CD1c-positive myeloid dendritic cell (primary cell): ENCODE measurements around the gene TEAD1.

Experiments used
- DNase-seq: peaks from one replicate; pipeline ENCODE4 v3.0.0-alpha.2; 2016; ENCODE audit errors: extremely low spot score

TEAD1 gene

DNA sequence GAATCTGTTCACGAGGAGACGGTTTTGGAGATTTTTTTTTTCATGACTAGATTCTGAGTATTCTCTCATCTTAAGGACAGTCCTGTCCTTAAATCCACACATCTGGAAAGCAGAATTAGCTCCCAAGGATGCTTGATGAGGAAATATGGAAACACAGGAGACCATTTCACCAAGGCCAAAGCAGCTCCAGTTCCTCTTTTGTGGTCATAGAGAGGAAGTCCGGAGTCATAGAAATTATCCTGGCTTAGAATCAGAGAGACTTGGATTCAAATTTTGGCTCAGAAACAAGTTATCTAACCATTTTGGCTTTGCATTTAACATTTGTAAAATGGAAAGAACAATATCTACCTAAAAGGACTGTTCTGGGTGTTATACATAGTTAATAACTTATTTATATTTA, 7.3 kb upstream of the TEAD1 start:
- peak; percentile 14 for DNase-seq

DNA sequence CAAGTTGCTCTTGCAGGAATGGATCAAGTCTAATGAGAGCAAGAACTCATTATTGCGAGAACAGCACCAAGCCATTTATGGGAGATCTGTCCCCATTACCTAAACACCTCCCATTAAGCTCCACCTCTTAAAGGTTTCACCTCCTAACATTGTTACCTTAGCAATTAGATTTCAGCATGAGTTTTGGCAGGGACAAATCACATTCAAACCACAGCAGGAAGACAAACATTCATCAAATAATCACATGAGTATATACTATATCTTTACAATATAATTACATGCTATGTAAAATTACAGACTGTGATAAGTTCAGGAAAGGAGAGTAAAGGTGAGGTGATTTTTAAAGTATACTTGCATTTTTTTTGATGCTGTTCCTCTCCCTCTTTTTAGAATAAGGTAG, 6.6 kb upstream of the TEAD1 start:
- DNase-seq = no peak

DNA sequence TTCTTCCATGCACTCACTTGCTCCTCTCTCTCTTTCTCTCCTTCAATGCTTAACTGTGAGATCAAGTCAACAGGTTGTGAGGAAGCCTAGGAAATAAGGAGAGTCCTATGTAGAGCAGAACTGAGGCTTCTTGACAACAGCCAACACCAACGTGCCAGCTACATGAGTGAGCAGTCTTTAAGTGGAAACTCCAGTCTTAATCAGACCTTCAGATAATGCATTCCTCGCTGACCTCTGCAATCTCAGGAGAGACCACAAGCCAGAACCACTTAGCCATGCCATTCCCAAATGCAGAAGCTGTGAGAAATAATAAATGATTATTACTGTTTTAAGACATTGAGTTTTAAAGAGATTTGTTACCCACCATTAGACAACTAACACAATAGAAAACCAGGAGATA, 6.1 kb upstream of the TEAD1 start:
- DNase-seq = no peak

DNA sequence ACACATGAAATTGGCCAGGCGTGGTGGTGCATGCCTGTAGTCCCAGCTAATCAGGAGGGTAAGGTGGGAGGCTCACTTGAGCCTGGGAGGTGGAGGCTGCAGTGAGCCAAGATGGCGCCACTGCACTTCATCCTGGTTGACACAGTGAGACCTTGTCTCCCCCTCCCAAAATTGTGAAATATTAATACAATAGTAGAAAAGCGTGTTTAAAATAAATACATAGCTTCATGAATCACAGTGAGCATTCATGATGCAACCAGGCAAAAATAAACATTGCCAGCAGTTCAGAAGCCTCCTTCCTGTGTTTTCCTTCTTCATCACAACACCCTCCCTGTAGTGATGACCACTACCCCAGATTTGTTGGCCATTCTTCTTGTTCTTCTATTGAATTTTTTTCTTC, 4.3 kb upstream of the TEAD1 start:
- DNase-seq = no peak

DNA sequence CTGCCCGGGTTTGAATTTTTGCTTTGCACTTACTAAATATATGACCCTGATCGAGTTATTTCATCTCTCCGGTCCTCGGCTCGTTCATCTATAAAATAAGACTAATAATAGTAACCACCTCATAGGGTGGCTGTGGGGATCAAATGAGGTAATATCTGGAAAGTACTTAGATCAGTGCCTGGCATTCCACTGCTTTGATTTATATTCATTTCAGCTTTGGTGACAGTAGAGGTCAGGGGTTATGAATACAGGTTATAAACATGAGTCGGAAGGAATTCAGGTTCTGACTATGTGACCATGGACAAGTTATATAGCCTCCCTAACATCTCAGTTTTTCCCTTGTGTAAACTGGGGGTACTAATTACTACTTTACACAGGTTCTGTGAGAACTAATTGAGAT, 2.9 kb upstream of the TEAD1 start:
- DNase-seq = no peak

DNA sequence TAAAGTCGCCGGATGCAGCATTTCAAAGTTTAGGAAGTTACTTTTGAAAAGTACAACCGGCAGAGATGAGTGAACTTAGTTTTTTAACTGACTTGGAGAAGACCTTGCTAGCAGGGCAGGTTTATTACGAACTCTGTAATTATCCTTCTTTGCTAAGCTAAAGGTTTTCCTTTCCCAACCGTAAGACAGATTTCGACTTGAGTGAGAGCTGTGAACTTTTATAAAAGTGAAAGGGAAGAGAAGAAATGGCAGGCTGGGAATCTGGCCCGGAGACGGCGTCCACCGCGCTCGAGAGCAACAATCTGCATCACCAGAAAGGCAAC, 659 bp upstream of the TEAD1 start:
- no peak for DNase-seq

DNA sequence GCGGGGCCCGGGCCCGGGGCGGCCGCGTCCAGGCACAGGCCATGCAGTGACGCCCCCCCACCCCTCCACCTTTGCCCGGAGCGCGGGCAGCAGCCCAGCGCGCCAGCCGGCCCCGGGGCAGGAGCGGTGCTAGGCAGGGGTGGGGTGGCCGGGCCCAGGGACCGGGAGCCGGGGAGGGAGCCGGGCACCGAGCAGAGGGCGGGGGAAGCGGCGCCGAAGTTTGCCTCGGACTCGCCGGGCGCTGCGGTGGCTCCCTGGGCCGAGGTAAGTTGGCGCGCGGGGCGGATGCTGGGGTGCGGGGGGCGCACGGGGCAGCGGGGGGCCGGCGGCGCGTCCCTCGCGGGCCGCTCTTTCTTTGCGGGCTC, 332 bp downstream of the TEAD1 start:
- DNase-seq = no peak

DNA sequence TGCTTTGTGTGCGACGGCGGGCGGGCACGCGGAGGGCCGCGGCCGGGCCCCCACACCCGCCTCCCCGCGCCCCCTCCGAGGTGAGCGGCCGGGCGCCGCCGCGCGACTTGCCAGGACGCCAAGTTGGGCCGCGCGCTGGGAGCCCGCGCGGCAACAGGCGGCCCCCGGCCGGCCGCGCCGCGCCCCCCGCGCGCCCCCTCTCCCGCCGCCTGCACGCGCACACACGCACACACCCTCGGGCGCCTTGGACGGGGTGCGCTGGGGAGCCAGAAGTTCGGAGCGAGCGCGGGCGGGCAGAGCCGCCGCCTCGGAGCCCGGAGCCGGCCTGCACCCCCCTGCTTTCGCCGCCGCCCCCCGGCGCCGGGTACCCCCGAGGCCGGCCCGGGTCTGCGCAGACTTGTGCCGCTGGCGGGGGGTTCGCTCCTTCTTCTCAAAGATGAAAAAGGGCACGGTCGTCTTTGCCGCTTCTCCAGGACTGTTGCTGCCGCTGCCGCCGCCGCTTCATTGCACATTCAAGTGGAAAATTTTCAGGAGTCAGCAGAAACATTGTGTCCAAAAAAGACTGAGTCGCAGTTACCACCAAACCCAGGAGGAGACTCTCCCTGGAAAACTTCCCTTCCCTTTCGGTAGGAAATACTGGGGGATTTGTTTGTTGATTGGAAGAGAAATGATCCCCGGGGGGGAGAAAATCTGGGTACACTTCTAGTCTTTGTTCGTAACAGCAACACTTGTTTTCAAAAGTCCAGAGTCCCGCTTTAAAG, 895 bp downstream of the TEAD1 start:
- no peak for DNase-seq

DNA sequence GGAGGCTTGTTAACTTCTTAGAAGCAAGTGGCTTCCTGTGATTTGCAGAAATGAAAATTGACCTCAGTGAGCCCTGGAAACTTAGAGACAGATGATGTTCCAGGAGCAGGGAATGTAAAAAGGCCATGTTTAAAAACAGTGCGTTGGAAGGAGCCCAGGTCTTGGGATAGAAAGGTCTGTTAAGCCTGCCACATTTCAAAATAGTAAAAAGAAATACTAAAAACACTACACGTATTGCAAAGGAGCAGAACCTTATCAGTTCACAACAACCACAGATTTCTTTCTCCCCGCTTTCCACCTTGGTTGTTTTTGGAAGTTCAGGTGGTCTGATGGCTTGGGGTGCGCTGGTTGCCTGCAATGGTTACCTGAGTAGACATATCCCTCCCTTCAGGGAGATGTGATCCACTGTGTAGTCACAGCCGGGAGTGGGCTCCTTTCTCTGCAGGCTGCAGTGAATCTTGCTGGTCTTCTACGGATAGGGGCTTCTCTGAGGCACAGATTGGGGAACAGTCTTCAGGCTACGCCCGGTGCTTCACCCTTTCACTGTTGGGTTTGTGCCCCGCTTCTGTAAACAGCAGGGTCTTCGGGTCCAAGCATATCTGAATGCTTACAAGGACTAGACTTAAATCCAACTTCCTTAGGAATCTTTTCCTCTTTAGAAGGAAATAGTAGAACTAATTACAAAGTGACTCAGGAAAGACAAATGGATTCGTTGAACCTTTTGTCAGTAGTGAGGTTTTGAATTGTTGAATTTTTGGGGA, 1.9 kb downstream of the TEAD1 start:
- no peak for DNase-seq

DNA sequence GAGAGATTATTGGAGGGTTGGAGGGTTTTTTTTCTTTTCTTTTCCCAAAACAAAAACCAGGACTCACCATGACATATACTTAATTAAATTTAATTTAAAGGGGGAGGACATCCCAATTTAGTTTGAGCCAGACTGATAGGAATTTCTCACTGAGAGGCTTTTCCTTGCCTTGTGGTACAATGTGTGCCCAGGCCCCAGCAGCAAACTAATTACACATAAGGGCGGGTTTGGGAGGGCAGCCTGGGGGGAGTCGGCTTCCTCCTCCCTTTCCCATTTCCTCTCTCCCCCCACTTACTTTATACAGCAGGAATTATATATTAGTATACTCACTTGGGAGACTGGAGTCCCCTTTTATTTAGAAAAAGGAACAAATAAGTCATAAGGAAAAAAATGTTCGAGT, 2.9 kb downstream of the TEAD1 start:
- DNase-seq = no peak

DNA sequence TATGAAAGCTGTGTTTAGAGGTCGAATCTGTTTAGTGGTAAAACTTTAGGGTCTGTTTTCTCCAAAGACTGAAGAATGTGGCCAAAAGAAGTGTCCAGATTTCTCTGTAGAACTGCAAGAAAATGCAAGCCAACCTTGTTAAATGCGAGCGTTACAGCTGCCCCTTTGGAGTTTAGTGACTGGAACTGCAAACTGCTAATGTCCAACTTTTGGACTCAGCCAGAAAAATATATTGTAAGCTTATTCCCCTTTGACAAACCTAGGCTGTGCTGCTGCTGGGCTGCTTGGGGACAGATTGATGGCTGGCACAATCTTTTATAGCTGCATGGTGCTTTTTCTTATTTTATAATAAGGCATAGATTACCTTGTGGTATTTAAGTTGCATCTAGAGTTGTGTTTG, 3.9 kb downstream of the TEAD1 start:
- DNase-seq = no peak

DNA sequence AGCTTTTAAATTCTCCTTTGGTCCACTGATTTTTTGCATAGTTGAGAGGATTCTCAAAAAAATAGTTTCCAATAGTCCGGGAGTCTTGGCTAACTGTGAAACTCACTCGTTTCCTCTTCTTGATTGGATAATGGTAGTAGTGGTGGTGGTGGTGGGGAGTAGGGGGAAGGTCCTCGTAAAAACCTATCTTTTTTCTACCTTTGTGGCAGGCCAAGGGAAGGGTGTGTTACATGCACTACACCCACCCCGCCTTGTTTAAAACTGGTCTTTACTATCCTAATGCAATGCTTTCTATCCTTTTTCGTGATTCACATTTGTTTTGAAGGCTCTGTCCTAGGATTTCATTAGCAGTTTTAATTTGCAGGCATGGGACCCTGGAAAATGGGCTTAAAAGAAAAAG, 4.8 kb downstream of the TEAD1 start:
- no peak for DNase-seq

DNA sequence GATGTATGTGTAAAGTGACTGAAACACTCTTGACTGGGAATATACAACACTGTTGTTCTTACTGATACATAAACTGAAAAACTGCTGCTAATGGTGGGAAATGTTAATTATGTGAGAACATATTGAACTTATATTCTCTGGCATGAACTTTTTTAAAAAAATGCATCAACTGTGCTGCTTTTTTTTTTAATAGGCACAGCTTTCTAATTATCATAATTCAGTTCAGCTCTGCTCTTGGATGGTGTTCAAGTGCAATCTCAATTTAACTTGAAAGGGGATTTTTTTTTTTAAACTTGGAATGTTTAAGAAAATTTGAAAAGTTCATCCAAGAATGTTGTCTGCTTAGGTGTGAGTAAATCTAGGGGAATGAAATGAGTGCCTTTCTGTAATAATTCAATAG, 5.2 kb downstream of the TEAD1 start:
- no peak for DNase-seq

DNA sequence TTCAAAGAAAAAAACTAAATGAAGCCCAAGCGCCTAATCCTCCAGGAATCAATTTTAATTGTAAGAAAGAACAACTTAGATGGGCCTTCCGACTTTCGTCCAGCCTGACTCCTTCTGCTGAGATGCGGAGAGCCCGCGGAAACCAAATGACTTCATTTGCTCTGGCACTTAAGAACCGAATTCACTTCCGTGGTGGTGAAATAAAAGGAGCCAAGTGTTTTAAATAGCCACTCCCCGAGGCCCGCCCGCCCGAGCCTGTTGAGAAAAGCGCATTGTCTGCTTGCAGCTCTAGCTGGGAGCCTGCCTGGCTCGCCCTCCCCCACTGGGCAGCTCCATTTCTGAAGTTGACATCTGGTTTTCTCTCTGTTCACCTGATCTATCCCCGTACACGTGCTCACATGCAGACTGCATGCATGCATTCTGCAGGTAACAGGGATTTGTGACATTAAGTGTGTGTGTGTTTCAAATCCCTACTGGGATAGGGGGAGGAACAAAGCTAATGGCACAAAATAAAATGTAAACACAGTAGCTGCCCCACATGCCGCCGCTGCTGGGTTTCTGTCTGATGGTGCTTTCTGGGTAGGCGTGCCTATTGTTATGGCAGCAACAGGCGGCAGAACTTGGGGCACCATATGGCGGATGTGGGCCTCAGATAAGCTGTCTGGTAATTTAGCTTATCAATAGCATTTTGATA, 6.2 kb downstream of the TEAD1 start:
- DNase-seq = no peak

DNA sequence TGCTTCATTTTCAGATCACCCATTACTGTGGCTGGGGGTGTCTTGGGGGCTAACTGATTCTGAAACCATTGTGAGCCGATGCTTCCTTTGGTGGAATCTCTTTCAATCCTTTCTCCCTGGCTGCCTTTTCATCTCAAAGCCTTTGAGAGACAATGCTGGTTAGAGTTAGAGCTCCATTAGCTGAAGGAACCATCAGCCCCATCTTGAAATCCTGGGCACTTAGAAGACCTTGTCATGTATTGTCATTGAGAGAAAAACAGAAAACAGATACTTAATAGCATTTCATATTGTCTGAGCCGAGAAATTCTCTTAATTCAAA, 6.7 kb downstream of the TEAD1 start:
- DNase-seq = no peak

DNA sequence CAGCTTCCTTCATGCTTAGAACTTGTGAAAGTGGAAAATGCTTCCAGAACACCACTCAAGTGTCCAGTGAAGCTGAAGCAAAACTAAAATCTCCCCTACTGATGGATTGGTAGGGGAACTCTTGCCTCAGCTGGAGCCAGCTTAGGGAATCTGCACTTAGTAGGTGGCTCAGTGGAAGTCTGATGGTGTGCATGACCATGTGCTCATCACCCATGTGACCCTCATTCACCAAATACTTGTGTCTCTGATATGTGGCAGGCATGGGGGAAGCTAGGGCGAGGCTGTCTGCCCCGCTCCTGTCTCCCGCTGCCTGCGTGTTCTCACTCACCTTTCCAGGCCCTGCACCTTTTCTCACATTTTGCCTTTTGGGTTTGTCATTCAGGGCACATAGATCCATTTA, 7.2 kb downstream of the TEAD1 start:
- DNase-seq = no peak

DNA sequence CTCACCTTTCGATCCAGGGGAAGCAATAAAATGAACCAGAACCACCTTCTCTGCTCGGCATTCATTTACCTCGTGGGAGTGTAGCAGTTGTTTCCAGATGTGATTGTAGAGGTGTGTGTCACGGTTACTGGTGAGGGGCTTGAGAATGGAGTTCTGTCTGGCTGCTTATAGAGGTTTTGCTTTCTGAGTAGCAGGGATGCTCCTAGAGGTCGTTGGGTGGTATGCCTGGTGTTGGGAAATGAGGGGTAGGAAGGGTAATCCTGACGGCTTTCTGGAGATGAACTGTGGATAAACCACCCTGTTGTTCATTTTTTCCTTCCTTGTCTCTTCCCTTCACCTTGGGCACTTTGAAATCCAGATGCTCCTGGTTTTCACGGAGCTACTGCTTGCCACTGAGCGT, 8.1 kb downstream of the TEAD1 start:
- DNase-seq = no peak

DNA sequence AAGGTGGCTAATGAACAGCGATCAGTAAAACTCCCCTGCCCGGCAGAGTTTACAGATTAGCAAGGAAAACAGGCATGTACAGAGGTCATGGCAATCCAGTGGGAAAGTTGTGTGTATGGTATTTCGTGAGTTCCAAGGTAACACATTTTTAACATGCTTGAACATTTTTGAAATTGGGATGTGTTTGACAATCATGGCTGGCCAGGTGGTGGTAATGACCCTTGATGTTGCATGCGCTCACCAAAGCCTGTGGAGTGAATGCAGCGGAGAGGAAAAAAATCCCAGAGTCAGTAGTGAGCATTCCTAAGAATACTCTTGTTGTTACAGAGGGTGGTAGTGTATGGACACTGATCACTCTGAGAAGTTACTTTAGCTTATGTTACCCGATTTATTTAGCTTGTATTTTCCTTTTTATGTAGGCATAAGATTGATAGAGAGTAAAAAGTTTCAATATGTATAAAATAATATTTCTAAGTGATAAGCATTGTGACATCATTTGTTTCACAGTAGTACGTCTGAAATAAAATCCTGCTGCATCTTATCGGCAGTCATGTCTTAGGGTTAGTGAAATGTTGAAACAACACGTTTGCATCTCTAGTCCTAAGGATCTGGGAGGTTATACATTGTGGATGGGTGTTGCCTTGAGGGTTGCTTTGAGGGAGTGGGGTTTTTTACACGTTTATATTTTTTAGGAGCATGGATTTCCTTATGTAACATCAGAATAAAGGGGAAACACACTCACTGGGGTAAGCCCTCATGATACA, 8.7 kb downstream of the TEAD1 start:
- no peak for DNase-seq

DNA sequence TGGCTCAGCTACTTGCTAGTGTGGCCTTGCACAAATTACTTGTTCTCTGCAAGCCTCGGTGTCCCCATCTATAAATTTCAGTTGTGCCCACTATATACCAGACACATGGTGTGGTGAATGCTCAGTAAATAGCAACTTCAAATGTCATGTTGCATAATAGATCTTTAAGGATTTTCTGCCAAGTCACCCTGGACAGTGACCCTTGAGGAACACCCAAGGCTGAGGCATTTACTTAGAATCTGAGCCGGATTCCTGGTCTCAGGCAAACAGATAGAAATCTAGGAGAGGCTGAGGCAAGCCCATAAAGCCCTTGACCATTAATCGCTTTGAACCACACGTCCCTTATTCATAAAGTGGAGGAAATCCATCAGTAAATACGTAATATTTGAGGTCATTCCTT, 9.7 kb downstream of the TEAD1 start:
- DNase-seq = no peak

DNA sequence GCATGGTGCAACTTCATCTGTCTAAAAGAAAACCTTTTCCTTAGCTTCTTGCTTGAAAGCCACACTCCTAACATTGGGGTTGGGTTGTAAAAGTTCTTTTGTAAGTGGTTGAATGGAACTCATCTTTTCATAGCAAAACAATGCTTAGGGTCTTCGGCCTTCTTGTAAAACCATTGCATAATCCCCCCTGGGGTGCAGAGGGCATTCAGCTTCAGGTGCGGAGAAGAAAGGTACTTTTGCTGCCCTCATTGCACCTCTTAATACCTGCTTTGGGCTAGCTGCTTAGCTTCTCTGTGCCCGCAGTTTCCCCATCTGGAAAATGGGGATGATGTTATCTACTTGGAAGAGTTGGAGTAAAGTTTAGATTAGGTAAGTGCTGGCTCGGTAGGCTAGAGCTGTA, 10.1 kb downstream of the TEAD1 start:
- no peak for DNase-seq

DNA sequence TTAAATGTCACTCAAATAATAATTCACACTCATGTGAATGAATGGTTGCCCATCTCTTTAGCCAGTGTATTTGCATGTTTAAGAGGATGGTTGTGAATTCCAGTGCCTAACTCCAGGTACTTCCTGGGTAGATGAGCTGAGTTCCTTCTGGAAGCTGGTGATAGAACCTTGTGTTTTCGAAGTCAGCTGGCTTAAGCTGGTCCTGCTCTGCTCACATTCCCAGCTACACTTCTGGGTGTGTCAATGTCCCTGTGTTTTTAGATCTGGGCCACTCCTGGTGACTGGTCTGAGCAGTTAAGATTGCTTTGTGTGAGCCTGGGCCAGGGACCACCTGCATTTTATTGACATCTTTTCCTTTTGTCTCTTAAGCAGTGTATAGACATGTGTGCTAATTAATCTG, 10.6 kb downstream of the TEAD1 start:
- no peak for DNase-seq

DNA sequence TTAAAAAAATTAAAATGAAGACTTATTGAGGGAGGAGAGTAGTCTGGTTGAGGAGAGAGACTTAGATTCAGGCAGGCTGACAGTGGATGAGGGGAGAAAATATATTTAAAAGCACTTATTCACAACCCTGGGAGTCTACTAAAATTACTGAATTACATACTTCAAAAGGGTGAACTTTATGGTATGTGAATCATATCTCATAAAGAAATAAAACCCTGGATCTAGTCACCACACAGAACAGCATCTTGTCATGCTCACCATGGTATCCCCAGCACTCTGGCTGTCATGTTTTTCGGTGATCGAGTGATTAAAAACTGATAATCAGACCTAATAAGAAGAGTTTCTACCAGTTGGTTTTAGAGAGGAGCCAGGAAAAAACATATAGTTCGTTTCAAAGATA, 11.0 kb downstream of the TEAD1 start:
- no peak for DNase-seq
